MM.1S (cell line): Measurements from ENCODE around the gene KXD1.
"Not testable (repeated sequence)": the region's sequence is repeated elsewhere in the genome, so short reads cannot be mapped to it uniquely, and the experiment has no call there.

Experiments
- DNase-seq: peaks from one replicate; pipeline ENCODE4 v3.0.0-alpha.2; 2015
- H2AFZ ChIP-seq: fragments of 300-600 bp; sonication (generic); 2 replicates; pipeline ENCODE4 v1.6.0; 2016; ENCODE audit warnings: antibody characterized with exemption, low read length
- H3F3A ChIP-seq: fragments of 300-600 bp; sonication (generic); 2 replicates; pipeline ENCODE4 v1.6.1; 2016; ENCODE audit warnings: mild to moderate bottlenecking, antibody characterized with exemption, low read length, moderate library complexity, mixed read lengths; ENCODE audit not compliant: insufficient read depth
- H3K27ac ChIP-seq: fragments of 300-600 bp; sonication (generic); 2 replicates; pipeline ENCODE4 v1.5.1; 2016; ENCODE audit warnings: mild to moderate bottlenecking, low read length
- H3K27me3 ChIP-seq: fragments of 300-600 bp; sonication (generic); replicated peaks from 2 replicates; pipeline ENCODE4 v1.6.0; 2016; ENCODE audit warnings: low read length; ENCODE audit not compliant: insufficient read depth
- H3K36me3 ChIP-seq: fragments of 300-600 bp; sonication (generic); replicated peaks from 2 replicates; pipeline ENCODE4 v1.6.1; 2016; ENCODE audit warnings: mild to moderate bottlenecking, low read length, mixed read lengths; ENCODE audit not compliant: insufficient read depth
- H3K4me1 ChIP-seq: fragments of 300-600 bp; sonication (generic); 2 replicates; pipeline ENCODE4 v1.6.1; 2016; ENCODE audit warnings: low read length, mixed read lengths
- H3K4me2 ChIP-seq: fragments of 300-600 bp; sonication (generic); 2 replicates; pipeline ENCODE4 v1.6.0; 2016; ENCODE audit warnings: low read depth, low read length
- H3K4me3 ChIP-seq: fragments of 300-600 bp; sonication (generic); 2 replicates; pipeline ENCODE4 v1.5.1; 2016; ENCODE audit warnings: low read length, mixed read lengths
- H3K79me2 ChIP-seq: fragments of 300-600 bp; sonication (generic); 2 replicates; pipeline ENCODE4 v1.6.1; 2016; ENCODE audit warnings: mixed run types, low read length, mixed read lengths
- H3K9ac ChIP-seq: fragments of 300-600 bp; sonication (generic); 2 replicates; pipeline ENCODE4 v1.6.1; 2016; ENCODE audit warnings: low read length, mixed read lengths
- H3K9me2 ChIP-seq: fragments of 300-600 bp; sonication (generic); replicated peaks from 2 replicates; pipeline ENCODE4 v1.6.1; 2016; ENCODE audit warnings: mild to moderate bottlenecking, low read length, mixed read lengths; ENCODE audit not compliant: insufficient read depth
- H3K9me3 ChIP-seq: fragments of 300-600 bp; sonication (generic); replicated peaks from 2 replicates; pipeline ENCODE4 v1.6.1; 2016; ENCODE audit warnings: mild to moderate bottlenecking, low read length, mixed read lengths; ENCODE audit not compliant: insufficient read depth
- H4K20me1 ChIP-seq: fragments of 300-600 bp; sonication (generic); 2 replicates; pipeline ENCODE4 v1.6.1; 2016; ENCODE audit warnings: mild to moderate bottlenecking, low read length, moderate library complexity, mixed read lengths; ENCODE audit not compliant: insufficient read depth
- EZH2 ChIP-seq: fragments of 300-600 bp; sonication (generic); optimal IDR thresholded peaks from 2 replicates; pipeline ENCODE3; 2017; ENCODE audit warnings: low read depth, mild to moderate bottlenecking, antibody characterized with exemption, low read length, mixed read lengths
- EZH2phosphoT487 ChIP-seq: fragments of 300-600 bp; sonication (generic); IDR thresholded peaks from 2 replicates; pipeline ENCODE4 v1.6.1; 2018; ENCODE audit warnings: antibody characterized with exemption, low read length
- TF ChIP-seq, protein P1 (sequence below): fragments of 300-600 bp; sonication (generic); IDR thresholded peaks from 2 replicates; pipeline ENCODE4 v1.5.1; 2016; ENCODE audit warnings: antibody characterized with exemption, low read length, mixed read lengths

The KXD1 gene

DNA sequence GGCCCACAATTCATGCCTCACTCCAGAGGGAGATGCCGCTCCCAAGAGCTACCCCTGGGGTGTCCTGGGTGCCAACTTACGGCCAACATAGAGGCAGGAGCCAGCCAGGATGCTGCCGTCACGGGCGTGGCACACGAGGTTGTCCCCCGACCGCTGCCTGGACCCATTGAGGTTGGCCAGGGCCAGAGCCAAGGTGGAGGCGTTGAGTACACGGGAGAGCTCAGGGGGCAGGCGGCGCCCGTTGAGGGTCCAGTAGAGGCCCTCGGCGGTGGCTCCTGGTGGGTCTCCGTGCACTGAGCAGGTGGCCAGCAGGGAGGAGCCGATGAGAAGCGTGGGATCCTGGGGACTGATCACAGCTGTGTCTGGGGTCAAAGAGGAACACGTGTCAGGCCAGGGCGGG is 41.8 kb downstream of the KXD1 start:
- no peaks in the 10 kb centered on the region for H3K9me2 ChIP-seq
- H3K9ac ChIP-seq: no peak overlapping the region
- no peaks in the 10 kb centered on the region for H4K20me1 ChIP-seq
- H3K36me3 ChIP-seq: no peaks in the 10 kb centered on the region
- no peak overlapping the region for H3K27ac ChIP-seq
- DNase-seq: no peak
- no peak overlapping the region for H3K4me3 ChIP-seq
- H3K27me3 ChIP-seq: peaks cover 69% of the 10 kb centered on the region
- H3F3A ChIP-seq: 0 out of 2 replicates have a peak, but pooled peaks cover 1% of the 10 kb centered on the region
- no peaks in the 10 kb centered on the region for H3K9me3 ChIP-seq
- no peaks in the 10 kb centered on the region for H3K79me2 ChIP-seq
- no peak overlapping the region for H3K4me2 ChIP-seq
- H3K4me1 ChIP-seq: no peaks in the 10 kb centered on the region; the same call in 1 of the 2 replicates
- TF ChIP-seq EZH2: no peak
- no peak for TF ChIP-seq EZH2phosphoT487
- TF ChIP-seq, protein P1, sequence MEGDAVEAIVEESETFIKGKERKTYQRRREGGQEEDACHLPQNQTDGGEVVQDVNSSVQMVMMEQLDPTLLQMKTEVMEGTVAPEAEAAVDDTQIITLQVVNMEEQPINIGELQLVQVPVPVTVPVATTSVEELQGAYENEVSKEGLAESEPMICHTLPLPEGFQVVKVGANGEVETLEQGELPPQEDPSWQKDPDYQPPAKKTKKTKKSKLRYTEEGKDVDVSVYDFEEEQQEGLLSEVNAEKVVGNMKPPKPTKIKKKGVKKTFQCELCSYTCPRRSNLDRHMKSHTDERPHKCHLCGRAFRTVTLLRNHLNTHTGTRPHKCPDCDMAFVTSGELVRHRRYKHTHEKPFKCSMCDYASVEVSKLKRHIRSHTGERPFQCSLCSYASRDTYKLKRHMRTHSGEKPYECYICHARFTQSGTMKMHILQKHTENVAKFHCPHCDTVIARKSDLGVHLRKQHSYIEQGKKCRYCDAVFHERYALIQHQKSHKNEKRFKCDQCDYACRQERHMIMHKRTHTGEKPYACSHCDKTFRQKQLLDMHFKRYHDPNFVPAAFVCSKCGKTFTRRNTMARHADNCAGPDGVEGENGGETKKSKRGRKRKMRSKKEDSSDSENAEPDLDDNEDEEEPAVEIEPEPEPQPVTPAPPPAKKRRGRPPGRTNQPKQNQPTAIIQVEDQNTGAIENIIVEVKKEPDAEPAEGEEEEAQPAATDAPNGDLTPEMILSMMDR: no peak
- H2AFZ ChIP-seq: no peak overlapping the region

DNA sequence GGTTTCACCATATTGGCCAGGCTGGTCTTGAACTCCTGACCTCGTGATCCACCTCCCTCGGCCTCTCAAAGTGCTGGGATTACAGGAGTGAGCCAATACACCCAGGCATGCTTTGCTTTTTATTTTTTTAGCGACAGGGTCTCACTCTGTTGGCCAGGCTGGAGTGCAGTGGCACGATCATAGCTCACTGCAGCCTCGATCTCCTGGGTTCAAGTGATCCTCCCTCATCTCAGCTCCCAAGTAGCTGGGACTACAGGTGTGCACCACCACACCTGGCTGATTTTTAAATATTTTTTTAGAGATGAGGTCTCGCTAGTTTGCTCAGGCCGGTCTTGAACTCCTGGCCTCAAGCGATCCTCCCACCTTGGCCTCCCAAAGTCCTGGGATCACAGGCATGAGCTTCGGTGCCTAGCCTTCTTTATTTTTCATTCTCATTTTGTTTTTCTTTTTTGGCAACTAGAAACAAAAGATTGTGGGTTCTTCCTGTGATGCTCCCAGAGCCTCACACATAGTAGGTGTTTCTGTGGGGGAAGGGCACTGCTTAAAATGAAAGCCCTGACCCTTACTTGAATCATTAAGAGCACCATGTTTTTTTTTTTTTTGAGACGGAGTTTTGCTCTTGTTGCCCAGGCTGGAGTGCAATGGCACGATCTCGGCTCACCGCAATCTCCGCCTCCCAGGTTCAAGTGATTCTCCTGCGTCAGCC is 43.2 kb downstream of the KXD1 start:
- H3K4me1 ChIP-seq, H2AFZ ChIP-seq, DNase-seq, H3K9ac ChIP-seq, H3K4me3 ChIP-seq, H3K9me3 ChIP-seq, H3K9me2 ChIP-seq, H3K4me2 ChIP-seq, H3K79me2 ChIP-seq, H3K36me3 ChIP-seq, H4K20me1 ChIP-seq, H3F3A ChIP-seq, H3K27ac ChIP-seq: not testable (repeated sequence)
- H3K27me3 ChIP-seq: peaks cover 76% of the 10 kb centered on the region

DNA sequence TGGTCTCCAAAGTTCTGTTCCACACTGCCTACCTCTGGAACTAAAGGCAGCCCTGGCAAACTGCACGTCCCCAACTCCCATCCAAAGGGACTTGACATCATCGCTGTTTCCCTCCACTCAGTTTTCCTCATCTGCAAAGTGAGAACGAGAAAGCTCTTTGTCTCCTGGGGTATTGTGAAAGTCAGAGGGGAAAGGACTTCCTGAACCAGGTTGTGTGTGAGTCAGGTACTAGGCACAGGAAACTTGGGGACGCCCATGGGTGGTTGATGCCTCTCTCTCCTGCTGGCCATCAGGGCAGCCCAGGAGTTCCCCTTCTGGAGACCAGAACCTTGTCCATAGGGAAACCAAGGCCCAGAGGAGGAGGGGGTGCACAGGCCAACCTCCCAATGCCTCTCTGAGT is 44.2 kb downstream of the KXD1 start:
- Histone ChIP-seq H3K27me3 (peaks cover 80% of the 10 kb centered on the region), H3K9ac (no peak overlapping the region)

More for the DNA sequence above, 44.2 kb downstream of the KXD1 start:
- no peaks in the 10 kb centered on the region for H3K79me2 ChIP-seq
- no peaks in the 10 kb centered on the region for H3F3A ChIP-seq
- no peaks in the 10 kb centered on the region for H4K20me1 ChIP-seq
- no peak overlapping the region for H2AFZ ChIP-seq
- no peak overlapping the region for H3K4me3 ChIP-seq
- H3K27ac ChIP-seq: no peak overlapping the region
- H3K4me1 ChIP-seq: no peaks in the 10 kb centered on the region
- no peak for DNase-seq
- H3K36me3 ChIP-seq: no peaks in the 10 kb centered on the region
- H3K9me2 ChIP-seq: no peaks in the 10 kb centered on the region
- TF ChIP-seq, protein P1: no peak
- TF ChIP-seq EZH2 (no peak), EZH2phosphoT487 (no peak)
- H3K4me2 ChIP-seq: no peak overlapping the region
- no peaks in the 10 kb centered on the region for H3K9me3 ChIP-seq
